ENCODE results near the gene PERP.

PERP gene

DNA sequence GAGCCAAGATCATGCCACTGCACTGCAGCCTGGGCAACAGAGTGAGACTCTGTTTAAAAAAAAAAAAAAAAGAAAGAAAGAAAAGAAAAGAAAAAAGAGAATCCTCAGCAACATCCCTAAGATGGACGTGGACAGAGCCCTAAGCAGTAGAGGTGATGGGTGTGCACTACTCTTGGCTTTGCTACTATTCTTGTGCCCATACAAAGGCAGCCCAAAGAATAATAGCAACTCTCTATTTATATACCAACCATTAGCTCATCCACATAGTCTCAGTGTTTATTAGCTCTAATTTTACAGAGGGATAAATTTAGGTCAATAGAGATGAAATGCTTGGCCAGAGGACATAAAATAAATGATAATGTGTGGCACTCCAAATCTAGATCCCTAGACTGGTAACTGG is 62.2 kb downstream of the PERP start:
- Histone ChIP-seq H3K9me2 (replicated peaks; ENCODE audit: insufficient read depth, low read length) (no peaks in the 10 kb centered on the region), H3K27ac (ENCODE audit: low read depth, low read length) (no peak overlapping the region), H3K4me2 (ENCODE audit: low read depth, low read length, poor library complexity, severe bottlenecking) (no peak overlapping the region), H2AFZ (ENCODE audit: low read depth, low read length, severe bottlenecking) (no peak overlapping the region), H3K9ac (ENCODE audit: low read length) (no peak overlapping the region), H3K9me3 (ENCODE audit: insufficient read depth, low read length) (no peaks in the 10 kb centered on the region), H3K36me3 (ENCODE audit: low read length) (no peaks in the 10 kb centered on the region), H4K20me1 (ENCODE audit: low read depth, low read length) (no peaks in the 10 kb centered on the region), H3K79me2 (ENCODE audit: insufficient read depth, low read length) (no peaks in the 10 kb centered on the region), H3F3A (ENCODE audit: insufficient read depth) (no peaks in the 10 kb centered on the region), H3K27me3 (ENCODE audit: low read length) (no peaks in the 10 kb centered on the region), H3K4me3 (ENCODE audit: insufficient read depth, low read length, poor library complexity, severe bottlenecking) (no peak overlapping the region)
- TF ChIP-seq, protein P1, sequence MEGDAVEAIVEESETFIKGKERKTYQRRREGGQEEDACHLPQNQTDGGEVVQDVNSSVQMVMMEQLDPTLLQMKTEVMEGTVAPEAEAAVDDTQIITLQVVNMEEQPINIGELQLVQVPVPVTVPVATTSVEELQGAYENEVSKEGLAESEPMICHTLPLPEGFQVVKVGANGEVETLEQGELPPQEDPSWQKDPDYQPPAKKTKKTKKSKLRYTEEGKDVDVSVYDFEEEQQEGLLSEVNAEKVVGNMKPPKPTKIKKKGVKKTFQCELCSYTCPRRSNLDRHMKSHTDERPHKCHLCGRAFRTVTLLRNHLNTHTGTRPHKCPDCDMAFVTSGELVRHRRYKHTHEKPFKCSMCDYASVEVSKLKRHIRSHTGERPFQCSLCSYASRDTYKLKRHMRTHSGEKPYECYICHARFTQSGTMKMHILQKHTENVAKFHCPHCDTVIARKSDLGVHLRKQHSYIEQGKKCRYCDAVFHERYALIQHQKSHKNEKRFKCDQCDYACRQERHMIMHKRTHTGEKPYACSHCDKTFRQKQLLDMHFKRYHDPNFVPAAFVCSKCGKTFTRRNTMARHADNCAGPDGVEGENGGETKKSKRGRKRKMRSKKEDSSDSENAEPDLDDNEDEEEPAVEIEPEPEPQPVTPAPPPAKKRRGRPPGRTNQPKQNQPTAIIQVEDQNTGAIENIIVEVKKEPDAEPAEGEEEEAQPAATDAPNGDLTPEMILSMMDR (IDR thresholded peaks at IDR 0.05; ENCODE audit: insufficient read depth, low read length, poor library complexity, severe bottlenecking): no peak

DNA sequence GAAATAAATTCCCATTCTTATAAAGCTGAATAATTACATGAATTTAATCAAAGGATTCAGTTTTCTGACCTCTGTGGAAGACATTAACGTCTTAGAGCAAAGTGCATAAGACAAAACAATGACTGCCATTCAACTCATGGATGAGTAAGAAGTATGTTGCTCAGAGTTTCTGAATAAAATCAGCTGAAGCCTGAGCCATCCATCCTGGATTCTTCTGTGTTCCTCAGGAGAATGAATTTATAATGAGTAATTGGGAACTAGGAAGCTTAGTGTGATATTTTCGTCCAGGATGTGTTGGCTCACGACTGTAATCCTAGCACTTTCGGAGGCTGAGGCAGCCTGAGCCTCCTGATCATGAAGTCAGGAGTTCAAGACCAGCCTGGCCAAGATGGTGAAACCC is 62.8 kb downstream of the PERP start:
- no peak overlapping the region for H3K4me2 ChIP-seq (ENCODE audit: low read depth, low read length, poor library complexity, severe bottlenecking)
- H3K9me2 ChIP-seq (replicated peaks; ENCODE audit: insufficient read depth, low read length): no peaks in the 10 kb centered on the region
- no peak overlapping the region for H3K9ac ChIP-seq (ENCODE audit: low read length)
- no peaks in the 10 kb centered on the region for H3F3A ChIP-seq (ENCODE audit: insufficient read depth)
- H3K79me2 ChIP-seq (ENCODE audit: insufficient read depth, low read length): no peaks in the 10 kb centered on the region
- H3K9me3 ChIP-seq (ENCODE audit: insufficient read depth, low read length): no peaks in the 10 kb centered on the region
- H3K27ac ChIP-seq (ENCODE audit: low read depth, low read length): no peak overlapping the region
- no peaks in the 10 kb centered on the region for H3K36me3 ChIP-seq (ENCODE audit: low read length)
- H4K20me1 ChIP-seq (ENCODE audit: low read depth, low read length): no peaks in the 10 kb centered on the region
- TF ChIP-seq EZH2phosphoT487 (conservative IDR thresholded peaks at IDR 0.05; ENCODE audit: low read length): no peak
- TF ChIP-seq, protein P1 (IDR thresholded peaks at IDR 0.05; ENCODE audit: insufficient read depth, low read length, poor library complexity, severe bottlenecking): no peak
- no peaks in the 10 kb centered on the region for H3K27me3 ChIP-seq (ENCODE audit: low read length)
- H3K4me3 ChIP-seq (ENCODE audit: insufficient read depth, low read length, poor library complexity, severe bottlenecking): no peak overlapping the region
- H2AFZ ChIP-seq (ENCODE audit: low read depth, low read length, severe bottlenecking): no peak overlapping the region

All from SU-DHL-6 (cell line).